ENCODE measurements around the gene XIRP2.
"Not testable (repeated sequence)": the region's sequence is repeated elsewhere in the genome, so short reads cannot be mapped to it uniquely, and the experiment has no call there.

Gene XIRP2

GRCh38 chr2:166934817-166935216 is 46.5 kb downstream of the XIRP2 start:
- DNase-seq, result no peak

- no peak for DNase-seq
Measured at GRCh38 chr2:166942377-166942776, 54.1 kb downstream of the XIRP2 start.

- no peak for DNase-seq
Measured at GRCh38 chr2:166944909-166945308, 56.6 kb downstream of the XIRP2 start.

- no peak for DNase-seq
Measured at GRCh38 chr2:166957686-166958085, 69.4 kb downstream of the XIRP2 start.

GRCh38 chr2:166958986-166959481 is 70.8 kb downstream of the XIRP2 start:
- no peak for DNase-seq

GRCh38 chr2:166959556-166959955 is 71.3 kb downstream of the XIRP2 start:
- no peak for DNase-seq

- DNase-seq, result no peak
Measured at GRCh38 chr2:166960702-166961270, 72.5 kb downstream of the XIRP2 start.

- DNase-seq, result no peak
Measured at GRCh38 chr2:166961933-166962332, 73.7 kb downstream of the XIRP2 start.

GRCh38 chr2:166969486-166969885 is 81.2 kb downstream of the XIRP2 start:
- no peak for DNase-seq

GRCh38 chr2:166972002-166972401 is 83.7 kb downstream of the XIRP2 start:
- no peak for DNase-seq

- DNase-seq, result no peak
Measured at GRCh38 chr2:166972418-166972817, 84.1 kb downstream of the XIRP2 start.

GRCh38 chr2:166984188-166984587 is 95.9 kb downstream of the XIRP2 start:
- no peak for DNase-seq

GRCh38 chr2:166984797-166985196 is 96.5 kb downstream of the XIRP2 start:
- no peak for DNase-seq

GRCh38 chr2:166994588-166995336 is 106.5 kb downstream of the XIRP2 start:
- no peak for DNase-seq

- no peak for DNase-seq
Measured at GRCh38 chr2:166996465-166996864, 108.2 kb downstream of the XIRP2 start.

GRCh38 chr2:167001165-167001564 is 112.9 kb downstream of the XIRP2 start:
- no peak for DNase-seq

- DNase-seq, result no peak
Measured at GRCh38 chr2:167005096-167005495, 116.8 kb downstream of the XIRP2 start.

- no peak for DNase-seq
Measured at GRCh38 chr2:167013227-167013626, 124.9 kb downstream of the XIRP2 start.

GRCh38 chr2:167015806-167016205 is 127.5 kb downstream of the XIRP2 start:
- no peak for DNase-seq

- no peak for DNase-seq
Measured at GRCh38 chr2:167017021-167017420, 128.7 kb downstream of the XIRP2 start.

GRCh38 chr2:167018590-167018989 is 130.3 kb downstream of the XIRP2 start:
- DNase-seq, result no peak

GRCh38 chr2:167028503-167028902 is 140.2 kb downstream of the XIRP2 start:
- DNase-seq, result no peak

- DNase-seq, result not testable (repeated sequence)
Measured at GRCh38 chr2:167034976-167035375, 146.7 kb downstream of the XIRP2 start.

- no peak for DNase-seq
Measured at GRCh38 chr2:167048829-167049228, 160.5 kb downstream of the XIRP2 start.

GRCh38 chr2:167049659-167050058 is 161.4 kb downstream of the XIRP2 start:
- DNase-seq, result no peak

Data from CD4-positive, alpha-beta T cell treated with Interleukin-4 for 1 hour (primary cell).